K562 (cell line): ENCODE data around the gene SLC22A4. TPM values are rescaled to one million over a fixed set of nuclear protein-coding genes. Genes with fewer than 3 reads are reported as not detected.
A peak's percentile ranks its signal among the peaks of the same experiment; 100 is the strongest.

Experiments
- ASH1L ChIP-seq: fragments of 450-650 bp; IDR thresholded peaks from 2 replicates; pipeline ENCODE4 v1.6.1; 2018; ENCODE audit warnings: borderline replicate concordance, mild to moderate bottlenecking, low read depth; ENCODE audit not compliant: partially characterized antibody
- DEAF1 ChIP-seq: fragments of 450-650 bp; formaldehyde crosslinking; IDR thresholded peaks from 2 replicates; pipeline ENCODE4 v1.4.0; 2020; ENCODE audit warnings: mild to moderate bottlenecking, moderate library complexity
- ESRRB ChIP-seq: fragments of 250-450 bp; sonication (Bioruptor Pico); IDR thresholded peaks from 2 replicates; pipeline ENCODE4 v1.5.0; 2020; ENCODE audit warnings: mild to moderate bottlenecking, moderate library complexity, borderline replicate concordance
- JUND ChIP-seq, 2 experiments: IDR thresholded peaks; 2 replicates in 1 of 2; 3 replicates in 1 of 2; pipeline ENCODE4 v1.6.1; 2011; ENCODE audit warnings: borderline replicate concordance in 2 of 2, low read depth in 2 of 2, low read length in 2 of 2, improper control_type of control experiment in 1 of 2, missing biosample characterization in 1 of 2, missing genetic modification characterization in 1 of 2, missing genetic modification reagents in 1 of 2
- NCOA6 ChIP-seq: fragments of 450-650 bp; IDR thresholded peaks from 2 replicates; pipeline ENCODE4 v1.6.1; 2017; ENCODE audit warnings: mild to moderate bottlenecking
- NEUROD1 ChIP-seq: fragments of 150-350 bp; IDR thresholded peaks from 2 replicates; pipeline ENCODE4 v1.6.1; 2014; ENCODE audit warnings: borderline replicate concordance, low read length, low read depth; ENCODE audit not compliant: partially characterized antibody
- NR2F6 ChIP-seq: fragments of 450-650 bp; formaldehyde crosslinking; IDR thresholded peaks from 2 replicates; pipeline ENCODE4 v1.4.0; 2020; ENCODE audit warnings: mild to moderate bottlenecking
- NUFIP1 ChIP-seq: fragments of 450-650 bp; IDR thresholded peaks from 2 replicates; pipeline ENCODE4 v1.6.1; 2018; ENCODE audit not compliant: partially characterized antibody
- POLR3A ChIP-seq: IDR thresholded peaks from 2 replicates; pipeline ENCODE4 v1.6.1; 2011; ENCODE audit warnings: borderline replicate concordance, mild to moderate bottlenecking, moderate library complexity; ENCODE audit not compliant: insufficient read length, insufficient read depth; ENCODE audit errors: extremely low read depth
- PYGO2 ChIP-seq: fragments of 450-650 bp; IDR thresholded peaks from 2 replicates; pipeline ENCODE4 v1.6.1; 2016; ENCODE audit warnings: mild to moderate bottlenecking, missing genetic modification characterization, moderate library complexity, missing compliant biosample characterization
- RBFOX2 ChIP-seq: fragments of 200-400 bp; formaldehyde crosslinking; IDR thresholded peaks from 2 replicates; pipeline ENCODE4 v1.6.1; 2017; ENCODE audit warnings: low read depth, mild to moderate bottlenecking, low read length, moderate library complexity
- RHOXF2B ChIP-seq: fragments of 250-450 bp; sonication (Bioruptor Pico); conservative IDR thresholded peaks from 2 replicates; pipeline ENCODE4 v1.5.1; 2021
- SIX5 ChIP-seq, 2 experiments: IDR thresholded peaks; 2 replicates each; pipeline ENCODE4 v1.6.1; 2011; ENCODE audit warnings: low read length in 2 of 2, borderline replicate concordance in 1 of 2, low read depth in 1 of 2, mild to moderate bottlenecking in 1 of 2, moderate library complexity in 1 of 2; ENCODE audit not compliant: insufficient read depth in 1 of 2
- TAL1 ChIP-seq: fragments of 450-650 bp; IDR thresholded peaks from 2 replicates; pipeline ENCODE4 v1.6.1; 2016; ENCODE audit warnings: mild to moderate bottlenecking
- TRIM24 ChIP-seq, 2 experiments: fragments of 450-650 bp; IDR thresholded peaks; 2 replicates each; pipeline ENCODE4 v1.6.1; 2016
- ZBTB11 ChIP-seq, 3 experiments: fragments of 200-800 bp in 1 of 3; fragments of 250-450 bp in 1 of 3; fragments of 450-650 bp in 1 of 3; sonication (Bioruptor Pico) in 1 of 3; sonication (Bioruptor generic) in 1 of 3; formaldehyde crosslinking in 1 of 3; IDR thresholded peaks; 2 replicates each; pipeline versions ENCODE4 v1.6.1 to v1.8.0; 2016 to 2022; ENCODE audit warnings: mild to moderate bottlenecking in 2 of 3, missing genetic modification characterization in 2 of 3, missing compliant biosample characterization in 1 of 3, moderate library complexity in 1 of 3
- ZNF165 ChIP-seq: fragments of 250-450 bp; sonication (Bioruptor Pico); IDR thresholded peaks from 2 replicates; pipeline ENCODE4 v1.4.0; 2020; ENCODE audit warnings: borderline replicate concordance
- ZNF224 ChIP-seq: sonication (generic); formaldehyde crosslinking; IDR thresholded peaks from 2 replicates; pipeline ENCODE4 v1.8.0; 2022; ENCODE audit warnings: mild to moderate bottlenecking, missing genetic modification reagents
- ZNF696 ChIP-seq: fragments of 250-450 bp; sonication (Bioruptor Pico); conservative IDR thresholded peaks from 2 replicates; pipeline ENCODE4 v1.4.0; 2020; ENCODE audit warnings: mild to moderate bottlenecking, moderate library complexity
- ZSCAN32 ChIP-seq: fragments of 450-650 bp; formaldehyde crosslinking; IDR thresholded peaks from 2 replicates; pipeline ENCODE4 v1.4.0; 2020; ENCODE audit warnings: mild to moderate bottlenecking, moderate library complexity
- polyA plus RNA-seq, 8 experiments: library from polyadenylated mRNA; depleted of rRNA in 4 of 8; stranded (reverse) in 5 of 8; unstranded in 3 of 8; fragments of >200 nt; fragmentation: Nextera tagmentation in 2 of 8; fragmentation: Illumina TruSeq in 1 of 8; extraction: Ambion mirVana in 2 of 8; extraction: Trizol in 1 of 8; gene quantifications; 2 replicates each; pipeline versions ENCODE4 v1.2.1 to v1.2.3, GENCODE V29; 2011 to 2014; ENCODE audit warnings: inconsistent platforms in 1 of 8, missing spikeins in 1 of 8
- total RNA-seq, 7 experiments: library from RNA; depleted of rRNA in 6 of 7; stranded (reverse); fragments of >200 nt in 6 of 7; fragmentation: Illumina TruSeq in 2 of 7; extraction: Trizol in 2 of 7; gene quantifications; 2 replicates each; pipeline versions ENCODE4 v1.2.1 to v1.2.3, GENCODE V29; 2011 to 2021; ENCODE audit warnings: low replicate concordance in 1 of 7
- TF ChIP-seq, protein P1 (sequence below): fragments of 250-450 bp; sonication (Bioruptor Pico); IDR thresholded peaks from 2 replicates; pipeline ENCODE4 v1.4.0; 2020

SLC22A4 gene
- total and polyA plus RNA-seq, 9 of the 15 experiments (the other 6 are each of a cell fraction or from before 2014, with no cell fraction given): 2.7 to 9.5 (median 6.2) TPM

DNA sequence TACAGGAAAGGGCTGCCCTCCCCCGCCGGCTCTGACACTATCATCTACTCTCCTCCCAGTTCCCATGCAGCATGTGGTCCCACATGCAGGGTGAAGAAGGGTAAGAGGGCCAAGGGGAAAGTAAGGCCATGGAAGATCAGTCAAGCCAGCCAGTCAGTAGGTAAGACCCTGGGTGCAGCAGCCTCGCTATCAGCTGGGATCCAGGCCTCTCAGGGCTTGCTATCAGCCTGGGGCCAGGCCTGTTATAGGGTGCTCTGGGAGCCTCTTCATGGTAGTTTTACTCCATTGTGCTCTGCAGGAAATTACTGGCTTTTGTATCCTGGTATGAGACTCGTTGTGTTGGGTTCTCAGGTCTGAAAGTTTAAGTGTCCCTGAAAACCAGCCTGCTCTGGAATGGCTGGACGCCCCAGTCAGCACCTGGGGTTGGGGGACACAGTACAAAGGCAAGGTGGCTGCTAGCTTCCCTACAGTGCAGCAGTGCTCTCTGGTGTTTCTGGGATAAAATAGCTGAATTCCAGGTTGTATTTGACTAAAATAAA, 21.4 kb downstream of the SLC22A4 start (continued):
- TF ChIP-seq POLR3A: no peak
- TF ChIP-seq SIX5 (IDR thresholded peaks at IDR 0.05; ENCODE audit: borderline replicate concordance in 1 of 2, insufficient read depth in 1 of 2, low read depth in 1 of 2, low read length in 2 of 2): no peak
- peak; percentile 2; the same call in 1 of the 2 replicates for TF ChIP-seq JUND (IDR thresholded peaks at IDR 0.05; ENCODE audit: borderline replicate concordance, low read depth, low read length)
- peak; percentile 21; the same call in 2 of the 3 replicates for TF ChIP-seq JUND (tag; IDR thresholded peaks at IDR 0.05; ENCODE audit: borderline replicate concordance, low read depth, low read length)
- TF ChIP-seq NEUROD1: peak; percentile 58
- no peak for TF ChIP-seq ZNF224
- no peak for TF ChIP-seq RHOXF2B (CRISPR knock-in tag)
- TF ChIP-seq ZBTB11 (CRISPR knock-in tag; IDR thresholded peaks at IDR 0.05): peak in 1 of 3 experiments; percentile 54; a peak in 1 of 6 replicates
- peak; percentile 96 for TF ChIP-seq TAL1
- TF ChIP-seq PYGO2 (tag): no peak
- no peak for TF ChIP-seq ZNF696 (CRISPR knock-in tag)
- no peak for TF ChIP-seq RBFOX2
- TF ChIP-seq ESRRB (CRISPR knock-in tag): no peak
- no peak for TF ChIP-seq ZNF165 (CRISPR knock-in tag)
- no peak for TF ChIP-seq ZSCAN32 (CRISPR knock-in tag)
- TF ChIP-seq, protein P1, sequence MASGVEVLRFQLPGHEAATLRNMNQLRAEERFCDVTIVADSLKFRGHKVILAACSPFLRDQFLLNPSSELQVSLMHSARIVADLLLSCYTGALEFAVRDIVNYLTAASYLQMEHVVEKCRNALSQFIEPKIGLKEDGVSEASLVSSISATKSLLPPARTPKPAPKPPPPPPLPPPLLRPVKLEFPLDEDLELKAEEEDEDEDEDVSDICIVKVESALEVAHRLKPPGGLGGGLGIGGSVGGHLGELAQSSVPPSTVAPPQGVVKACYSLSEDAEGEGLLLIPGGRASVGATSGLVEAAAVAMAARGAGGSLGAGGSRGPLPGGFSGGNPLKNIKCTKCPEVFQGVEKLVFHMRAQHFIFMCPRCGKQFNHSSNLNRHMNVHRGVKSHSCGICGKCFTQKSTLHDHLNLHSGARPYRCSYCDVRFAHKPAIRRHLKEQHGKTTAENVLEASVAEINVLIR (CRISPR knock-in tag): no peak
- TF ChIP-seq ASH1L: no peak
- no peak for TF ChIP-seq NCOA6
- TF ChIP-seq NUFIP1: no peak
- TF ChIP-seq TRIM24 (IDR thresholded peaks at IDR 0.05): peak; percentile 70 to 84; a peak in 3 of 4 replicates
- TF ChIP-seq DEAF1: peak; percentile 48
- no peak for TF ChIP-seq NR2F6
